Chondrocyte (in vitro differentiated cells): ENCODE measurements around the gene FMNL3. TPM values are rescaled to one million over a fixed set of nuclear protein-coding genes. Genes with fewer than 3 reads are reported as not detected.
A peak's percentile ranks its signal among the peaks of the same experiment; 100 is the strongest.

Experiments
- DNase-seq: peaks from one replicate; pipeline ENCODE4 v3.0.0; 2021; ENCODE audit warnings: mixed read lengths, low spot score
- H3K27ac Mint-ChIP-seq: one replicate; pipeline ENCODE4 v1.8.0; 2021; ENCODE audit warnings: mild to moderate bottlenecking, moderate library complexity, mixed read lengths; ENCODE audit not compliant: unreplicated experiment
- H3K27me3 Mint-ChIP-seq: 2 replicates; pipeline ENCODE4 v1.8.0; 2021; ENCODE audit warnings: low read depth, mixed read lengths
- H3K36me3 Mint-ChIP-seq: 2 replicates; pipeline ENCODE4 v1.8.0; 2021; ENCODE audit warnings: low read depth, mixed read lengths
- H3K4me1 Mint-ChIP-seq: 2 replicates; pipeline ENCODE4 v1.8.0; 2021; ENCODE audit warnings: low read depth, mild to moderate bottlenecking, mixed read lengths
- H3K4me3 Mint-ChIP-seq: one replicate; pipeline ENCODE4 v1.8.0; 2021; ENCODE audit warnings: mild to moderate bottlenecking, moderate library complexity, mixed read lengths; ENCODE audit not compliant: unreplicated experiment
- H3K9me3 Mint-ChIP-seq: 2 replicates; pipeline ENCODE4 v1.8.0; 2021; ENCODE audit warnings: low read depth, mixed read lengths
- CTCF ChIP-seq: fragments of 200-600 bp; sonication (generic); IDR thresholded peaks from 2 replicates; pipeline ENCODE4 v1.5.0; 2021; ENCODE audit warnings: antibody characterized with exemption, mild to moderate bottlenecking, moderate library complexity
- total RNA-seq: library from RNA; stranded (reverse); gene quantifications from 3 replicates; pipeline ENCODE4 v1.2.1, GENCODE V29; 2021

FMNL3 gene
- total RNA-seq, 1 donor from 2014 or later = 55.6 TPM

DNA sequence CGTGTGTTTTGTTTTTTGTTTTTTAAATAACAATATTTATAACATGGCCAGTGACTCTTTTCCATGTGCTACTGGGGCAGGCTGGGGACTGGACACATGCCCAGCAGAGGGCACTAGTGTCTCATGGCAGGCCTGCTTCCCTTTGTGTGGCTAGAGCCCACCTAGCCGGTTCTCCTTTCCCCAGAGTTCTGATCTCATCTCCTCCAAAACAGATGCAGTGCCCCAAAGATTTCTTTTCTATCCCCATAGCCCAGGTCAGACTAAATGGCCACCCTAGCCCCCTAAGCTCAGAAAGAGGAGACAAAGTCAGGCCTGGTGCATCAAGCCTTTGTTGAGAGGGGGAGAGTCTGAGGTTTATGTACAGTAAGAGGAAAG, 62.6 kb downstream of the FMNL3 start:
- H3K9me3 Mint-ChIP-seq = no peaks in the 10 kb centered on the region
- peak overlapping the region; percentile 53 for H3K27ac Mint-ChIP-seq
- H3K4me3 Mint-ChIP-seq = no peak overlapping the region
- DNase-seq = no peak
- H3K36me3 Mint-ChIP-seq = peaks cover 29% of the 10 kb centered on the region
- TF ChIP-seq CTCF = peak; percentile 97
- H3K27me3 Mint-ChIP-seq = no peaks in the 10 kb centered on the region
- peaks cover 26% of the 10 kb centered on the region for H3K4me1 Mint-ChIP-seq

DNA sequence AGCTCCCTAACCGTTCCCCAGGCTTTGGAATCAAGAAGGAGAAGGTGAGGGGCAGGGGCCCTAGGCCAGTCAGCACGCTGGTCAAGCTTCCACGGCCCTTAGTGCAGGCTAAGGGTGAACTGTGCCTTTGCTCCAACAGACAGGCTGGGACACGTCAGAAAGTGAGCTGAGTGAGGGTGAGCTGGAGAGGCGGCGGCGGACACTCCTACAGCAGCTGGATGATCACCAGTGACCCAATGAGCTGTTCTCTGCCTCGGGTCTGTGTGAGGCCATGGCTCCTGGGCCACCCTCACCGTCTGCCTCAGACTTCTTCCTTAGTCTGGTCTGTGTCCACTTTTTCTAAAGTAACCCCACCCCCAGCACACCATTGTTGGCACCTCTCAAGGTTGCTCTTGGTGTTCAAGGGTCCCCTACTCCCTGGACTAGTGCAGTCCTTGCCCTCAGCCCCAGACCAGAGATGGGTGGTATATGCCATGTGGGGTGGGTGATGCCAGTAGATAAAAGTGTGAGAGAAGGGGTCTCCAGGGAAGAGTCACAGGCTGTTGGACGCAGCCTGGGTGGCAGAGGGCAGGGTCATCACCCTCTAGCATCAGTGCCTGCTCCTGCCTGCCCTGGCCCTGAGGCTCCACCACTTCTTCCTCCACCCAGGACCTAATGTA, 63.1 kb downstream of the FMNL3 start:
- Mint-ChIP-seq H3K36me3 (peaks cover 25% of the 10 kb centered on the region), H3K4me1 (peaks cover 26% of the 10 kb centered on the region), H3K27ac (peak overlapping the region; percentile 53), H3K9me3 (no peaks in the 10 kb centered on the region), H3K27me3 (no peaks in the 10 kb centered on the region), H3K4me3 (no peak overlapping the region)
- no peak for TF ChIP-seq CTCF
- DNase-seq = no peak

DNA sequence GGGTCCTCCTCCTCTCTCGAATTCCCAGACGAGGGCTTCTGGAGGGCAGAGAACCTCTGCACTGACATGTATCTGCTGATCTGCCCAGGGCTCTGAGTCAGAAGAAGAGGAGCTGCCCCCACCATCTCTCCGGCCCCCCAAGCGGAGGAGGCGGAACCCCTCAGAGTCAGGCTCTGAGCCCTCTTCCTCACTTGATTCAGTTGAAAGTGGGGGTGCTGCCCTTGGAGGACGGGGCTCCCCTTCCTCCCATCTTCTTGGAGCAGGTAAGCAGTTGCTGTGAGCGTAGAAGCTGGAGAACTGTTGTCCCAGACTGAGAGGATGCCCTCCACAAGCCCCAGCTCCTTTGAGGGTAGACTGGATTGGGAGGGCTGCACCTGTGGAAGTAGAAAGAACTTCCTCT, 64.1 kb downstream of the FMNL3 start:
- Mint-ChIP-seq H3K27ac (no peak overlapping the region), H3K4me1 (peaks cover 17% of the 10 kb centered on the region), H3K4me3 (no peak overlapping the region), H3K27me3 (no peaks in the 10 kb centered on the region), H3K9me3 (no peaks in the 10 kb centered on the region), H3K36me3 (peaks cover 21% of the 10 kb centered on the region)
- TF ChIP-seq CTCF = no peak
- DNase-seq = no peak

GRCh38 chr12:49642370-49642802, 64.8 kb downstream of the FMNL3 start:
- Mint-ChIP-seq H3K9me3 (no peaks in the 10 kb centered on the region), H3K27ac (peak overlapping the region; percentile 32), H3K4me1 (peaks cover 15% of the 10 kb centered on the region), H3K36me3 (peaks cover 17% of the 10 kb centered on the region), H3K4me3 (no peak overlapping the region), H3K27me3 (no peaks in the 10 kb centered on the region)
- TF ChIP-seq CTCF = no peak
- DNase-seq = no peak

GRCh38 chr12:49641748-49642369, 65.3 kb downstream of the FMNL3 start:
- Mint-ChIP-seq H3K27ac (no peak overlapping the region), H3K9me3 (no peaks in the 10 kb centered on the region), H3K36me3 (peaks cover 13% of the 10 kb centered on the region), H3K4me1 (peaks cover 15% of the 10 kb centered on the region), H3K4me3 (no peak overlapping the region), H3K27me3 (no peaks in the 10 kb centered on the region)
- TF ChIP-seq CTCF = no peak
- no peak for DNase-seq
